ENCODE measurements around the gene BPGM.

GRCh38 chr7:134662166-134662870, 15.7 kb downstream of the BPGM start:
- TF ChIP-seq, protein P1, sequence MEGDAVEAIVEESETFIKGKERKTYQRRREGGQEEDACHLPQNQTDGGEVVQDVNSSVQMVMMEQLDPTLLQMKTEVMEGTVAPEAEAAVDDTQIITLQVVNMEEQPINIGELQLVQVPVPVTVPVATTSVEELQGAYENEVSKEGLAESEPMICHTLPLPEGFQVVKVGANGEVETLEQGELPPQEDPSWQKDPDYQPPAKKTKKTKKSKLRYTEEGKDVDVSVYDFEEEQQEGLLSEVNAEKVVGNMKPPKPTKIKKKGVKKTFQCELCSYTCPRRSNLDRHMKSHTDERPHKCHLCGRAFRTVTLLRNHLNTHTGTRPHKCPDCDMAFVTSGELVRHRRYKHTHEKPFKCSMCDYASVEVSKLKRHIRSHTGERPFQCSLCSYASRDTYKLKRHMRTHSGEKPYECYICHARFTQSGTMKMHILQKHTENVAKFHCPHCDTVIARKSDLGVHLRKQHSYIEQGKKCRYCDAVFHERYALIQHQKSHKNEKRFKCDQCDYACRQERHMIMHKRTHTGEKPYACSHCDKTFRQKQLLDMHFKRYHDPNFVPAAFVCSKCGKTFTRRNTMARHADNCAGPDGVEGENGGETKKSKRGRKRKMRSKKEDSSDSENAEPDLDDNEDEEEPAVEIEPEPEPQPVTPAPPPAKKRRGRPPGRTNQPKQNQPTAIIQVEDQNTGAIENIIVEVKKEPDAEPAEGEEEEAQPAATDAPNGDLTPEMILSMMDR (IDR thresholded peaks at IDR 0.05), result no peak
- no peak for TF ChIP-seq EZH2 (IDR thresholded peaks at IDR 0.05; ENCODE audit: borderline replicate concordance, insufficient read depth, low read depth, low read length, poor library complexity, severe bottlenecking)
